Measurements from ENCODE around the gene RNF213. TPM values are rescaled to one million over a fixed set of nuclear protein-coding genes. Genes with fewer than 3 reads are reported as not detected.
"Not testable (repeated sequence)": the region's sequence is repeated elsewhere in the genome, so short reads cannot be mapped to it uniquely, and the experiment has no call there.

Gene RNF213
- polyA plus RNA-seq, 1 of the 3 experiments (the other 2 are of a cell fraction) = 57.5 TPM

- H4K20me1 ChIP-seq (ENCODE audit: insufficient read depth) = peaks cover 9% of the 10 kb centered on the region; the same call in 1 of the 2 replicates
- TF ChIP-seq RFX5 (IDR thresholded peaks at IDR 0.05; ENCODE audit: low read length) (no peak), GABPA (IDR thresholded peaks at IDR 0.05; ENCODE audit: low read depth) (no peak), FOXM1 (IDR thresholded peaks at IDR 0.05; ENCODE audit: low read depth) (no peak), MAX (IDR thresholded peaks at IDR 0.05; ENCODE audit: low read depth) (no peak)
- POLR2A ChIA-PET = no interaction called here
- no peak overlapping the region for H2AFZ ChIP-seq (ENCODE audit: low read depth)
- H3K27me3 ChIP-seq (ENCODE audit: insufficient read depth) = no peaks in the 10 kb centered on the region
- DNase-seq = peak; percentile 37
- no peak overlapping the region for H3K4me3 ChIP-seq (ENCODE audit: low read depth in 2 of 2, low read length in 1 of 2)
- H3K4me1 ChIP-seq (ENCODE audit: control insufficient read depth in 1 of 2, insufficient read depth in 2 of 2, low read depth in 1 of 2, low read length in 1 of 2) = no peaks in the 10 kb centered on the region; a peak in 1 of 4 replicates
- no peaks in the 10 kb centered on the region for H3K9me2 ChIP-seq
- peaks cover 15 to 22% of the 10 kb centered on the region in 2 experiments for H3K36me3 ChIP-seq (replicated peaks in 1 of 2; ENCODE audit: control insufficient read depth in 1 of 2, insufficient read depth in 2 of 2, low read length in 1 of 2)
- CTCF ChIA-PET = interaction anchor here (0.6 to 1.3 kb wide), 3 partner anchors 13 to 1654 kb away, joined by 3 to 5 read pairs (median 4); no protein-coding TSS in a partner anchor
- no peak overlapping the region for H3K9ac ChIP-seq
- H3K27ac ChIP-seq (ENCODE audit: low read depth in 2 of 2, low read length in 1 of 2) = no peak overlapping the region
- H3K4me2 ChIP-seq = no peak overlapping the region
- WGBS (ENCODE audit: low lambda C conversion rate) = 90% methylated on average over 9 of the region's 9 CpGs
- H3K79me2 ChIP-seq (ENCODE audit: insufficient read depth) = peaks cover 7% of the 10 kb centered on the region; the same call in 1 of the 2 replicates
- H3K9me3 ChIP-seq = no peaks in the 10 kb centered on the region
- peaks cover 10% of the 10 kb centered on the region for H3F3A ChIP-seq (replicated peaks; ENCODE audit: insufficient read depth)
Observed at GRCh38 chr17:80274331-80274730, 13.7 kb downstream of the RNF213 start.

DNA sequence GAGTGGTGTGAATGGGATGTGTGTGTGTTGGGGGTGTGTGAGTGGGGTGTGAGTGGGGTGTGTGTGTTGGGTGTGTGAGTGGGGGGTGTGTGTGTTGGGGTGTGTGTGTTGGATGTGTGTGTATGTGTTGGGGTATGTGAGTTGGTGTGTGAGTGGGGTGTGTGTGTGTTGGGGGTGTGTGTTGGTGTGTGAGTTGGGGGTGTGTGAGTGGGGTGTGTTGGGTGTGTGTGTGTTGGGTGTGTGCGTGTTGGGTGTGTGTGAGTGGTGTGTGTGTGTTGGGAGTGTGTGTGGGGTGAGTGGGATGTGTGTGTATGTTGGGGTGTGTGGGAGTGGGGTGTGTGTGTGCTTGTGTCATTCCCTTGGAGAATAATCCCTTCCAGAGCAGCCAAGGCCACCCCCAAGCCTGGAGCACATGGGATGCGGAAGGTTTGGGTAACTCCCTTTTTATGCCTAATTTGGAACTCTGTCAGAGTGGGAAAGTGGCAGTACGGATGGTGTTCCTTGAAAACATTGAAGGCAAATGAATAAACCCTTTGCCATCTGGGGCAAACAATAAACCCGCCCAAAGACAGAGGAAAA lies 14.3 kb downstream of the RNF213 start:
- Histone ChIP-seq H3K79me2 (ENCODE audit: insufficient read depth) (peaks cover 9% of the 10 kb centered on the region; the same call in 1 of the 2 replicates), H3K27me3 (ENCODE audit: insufficient read depth) (no peaks in the 10 kb centered on the region), H3F3A (replicated peaks; ENCODE audit: insufficient read depth) (peaks cover 13% of the 10 kb centered on the region), H4K20me1 (ENCODE audit: insufficient read depth) (peaks cover 12% of the 10 kb centered on the region; the same call in 1 of the 2 replicates), H2AFZ (ENCODE audit: low read depth) (no peak overlapping the region), H3K9me3 (no peaks in the 10 kb centered on the region), H3K9me2 (no peaks in the 10 kb centered on the region), H3K9ac (no peak overlapping the region), H3K4me1 (ENCODE audit: control insufficient read depth in 1 of 2, insufficient read depth in 2 of 2, low read depth in 1 of 2, low read length in 1 of 2) (peaks cover 0 to 2% of the 10 kb centered on the region in 2 experiments; a peak in 1 of 4 replicates), H3K4me3 (ENCODE audit: low read depth in 2 of 2, low read length in 1 of 2) (no peak overlapping the region), H3K27ac (ENCODE audit: low read depth in 2 of 2, low read length in 1 of 2) (no peak overlapping the region), H3K4me2 (no peak overlapping the region), H3K36me3 (replicated peaks in 1 of 2; ENCODE audit: control insufficient read depth in 1 of 2, insufficient read depth in 2 of 2, low read length in 1 of 2) (peaks cover 15 to 18% of the 10 kb centered on the region in 2 experiments)
- CTCF ChIA-PET = interaction anchor here (0.6 kb wide), 1 partner anchor 1653 kb away, joined by 4 read pairs; no protein-coding TSS in a partner anchor
- POLR2A ChIA-PET = no interaction called here
- no peak for DNase-seq
- 97% methylated on average over 4 of the region's 4 CpGs for WGBS (ENCODE audit: low lambda C conversion rate)
- TF ChIP-seq RXRA (IDR thresholded peaks at IDR 0.05; ENCODE audit: borderline replicate concordance, low read depth) = no peak
- no peak for TF ChIP-seq ELF1 (IDR thresholded peaks at IDR 0.05)
- no peak for TF ChIP-seq POLR2AphosphoS5 (IDR thresholded peaks at IDR 0.05; ENCODE audit: low read depth, low read length)
- TF ChIP-seq, protein P1, sequence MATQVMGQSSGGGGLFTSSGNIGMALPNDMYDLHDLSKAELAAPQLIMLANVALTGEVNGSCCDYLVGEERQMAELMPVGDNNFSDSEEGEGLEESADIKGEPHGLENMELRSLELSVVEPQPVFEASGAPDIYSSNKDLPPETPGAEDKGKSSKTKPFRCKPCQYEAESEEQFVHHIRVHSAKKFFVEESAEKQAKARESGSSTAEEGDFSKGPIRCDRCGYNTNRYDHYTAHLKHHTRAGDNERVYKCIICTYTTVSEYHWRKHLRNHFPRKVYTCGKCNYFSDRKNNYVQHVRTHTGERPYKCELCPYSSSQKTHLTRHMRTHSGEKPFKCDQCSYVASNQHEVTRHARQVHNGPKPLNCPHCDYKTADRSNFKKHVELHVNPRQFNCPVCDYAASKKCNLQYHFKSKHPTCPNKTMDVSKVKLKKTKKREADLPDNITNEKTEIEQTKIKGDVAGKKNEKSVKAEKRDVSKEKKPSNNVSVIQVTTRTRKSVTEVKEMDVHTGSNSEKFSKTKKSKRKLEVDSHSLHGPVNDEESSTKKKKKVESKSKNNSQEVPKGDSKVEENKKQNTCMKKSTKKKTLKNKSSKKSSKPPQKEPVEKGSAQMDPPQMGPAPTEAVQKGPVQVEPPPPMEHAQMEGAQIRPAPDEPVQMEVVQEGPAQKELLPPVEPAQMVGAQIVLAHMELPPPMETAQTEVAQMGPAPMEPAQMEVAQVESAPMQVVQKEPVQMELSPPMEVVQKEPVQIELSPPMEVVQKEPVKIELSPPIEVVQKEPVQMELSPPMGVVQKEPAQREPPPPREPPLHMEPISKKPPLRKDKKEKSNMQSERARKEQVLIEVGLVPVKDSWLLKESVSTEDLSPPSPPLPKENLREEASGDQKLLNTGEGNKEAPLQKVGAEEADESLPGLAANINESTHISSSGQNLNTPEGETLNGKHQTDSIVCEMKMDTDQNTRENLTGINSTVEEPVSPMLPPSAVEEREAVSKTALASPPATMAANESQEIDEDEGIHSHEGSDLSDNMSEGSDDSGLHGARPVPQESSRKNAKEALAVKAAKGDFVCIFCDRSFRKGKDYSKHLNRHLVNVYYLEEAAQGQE (IDR thresholded peaks at IDR 0.05; ENCODE audit: low read depth, low read length) = no peak
- TF ChIP-seq YY1 (IDR thresholded peaks at IDR 0.05; ENCODE audit: low read depth) = no peak
- TF ChIP-seq NRF1 (IDR thresholded peaks at IDR 0.05; ENCODE audit: low read depth, low read length) = no peak
- no peak for TF ChIP-seq GABPA (IDR thresholded peaks at IDR 0.05; ENCODE audit: low read depth)
- TF ChIP-seq, protein P2, sequence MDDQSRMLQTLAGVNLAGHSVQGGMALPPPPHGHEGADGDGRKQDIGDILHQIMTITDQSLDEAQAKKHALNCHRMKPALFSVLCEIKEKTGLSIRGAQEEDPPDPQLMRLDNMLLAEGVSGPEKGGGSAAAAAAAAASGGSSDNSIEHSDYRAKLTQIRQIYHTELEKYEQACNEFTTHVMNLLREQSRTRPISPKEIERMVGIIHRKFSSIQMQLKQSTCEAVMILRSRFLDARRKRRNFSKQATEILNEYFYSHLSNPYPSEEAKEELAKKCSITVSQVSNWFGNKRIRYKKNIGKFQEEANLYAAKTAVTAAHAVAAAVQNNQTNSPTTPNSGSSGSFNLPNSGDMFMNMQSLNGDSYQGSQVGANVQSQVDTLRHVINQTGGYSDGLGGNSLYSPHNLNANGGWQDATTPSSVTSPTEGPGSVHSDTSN (IDR thresholded peaks at IDR 0.05) = no peak
- TF ChIP-seq SIN3A (IDR thresholded peaks at IDR 0.05; ENCODE audit: borderline replicate concordance, low read depth, low read length) = no peak
- TF ChIP-seq RFX5 (IDR thresholded peaks at IDR 0.05; ENCODE audit: low read length) = no peak

DNA sequence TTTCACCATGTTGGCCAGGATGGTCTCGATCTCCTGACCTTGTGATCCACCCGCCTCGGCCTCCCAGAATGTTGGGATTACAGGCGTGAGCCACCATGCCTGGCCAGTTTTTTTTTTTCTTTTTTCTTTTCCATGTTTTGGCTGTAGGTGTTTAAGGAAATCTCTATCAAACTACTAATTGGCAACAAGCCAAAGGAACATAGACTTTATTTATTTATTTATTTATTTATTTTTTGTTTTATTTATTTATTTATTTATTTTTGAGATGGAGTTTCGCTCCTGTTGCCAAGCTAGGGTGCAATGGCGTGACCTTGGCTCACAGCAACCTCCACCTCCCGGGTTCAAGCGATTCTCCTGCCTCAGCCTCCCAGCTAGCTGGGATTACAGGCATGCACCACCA lies 15.2 kb downstream of the RNF213 start:
- Histone ChIP-seq H4K20me1 (ENCODE audit: insufficient read depth) (peaks cover 17% of the 10 kb centered on the region; the same call in 1 of the 2 replicates), H3K79me2 (ENCODE audit: insufficient read depth) (peaks cover 13% of the 10 kb centered on the region; the same call in 1 of the 2 replicates), H3F3A (replicated peaks; ENCODE audit: insufficient read depth) (peaks cover 13% of the 10 kb centered on the region), H3K36me3 (replicated peaks in 1 of 2; ENCODE audit: control insufficient read depth in 1 of 2, insufficient read depth in 2 of 2, low read length in 1 of 2) (peaks cover 15 to 22% of the 10 kb centered on the region in 2 experiments)
- 96% methylated on average over 8 of the region's 8 CpGs for WGBS (ENCODE audit: low lambda C conversion rate)
- POLR2A ChIA-PET; H3K4me3 ChIP-seq (ENCODE audit: low read depth in 2 of 2, low read length in 1 of 2); H3K27ac ChIP-seq (ENCODE audit: low read depth in 2 of 2, low read length in 1 of 2); DNase-seq; H3K9me2 ChIP-seq; H2AFZ ChIP-seq (ENCODE audit: low read depth); H3K27me3 ChIP-seq (ENCODE audit: insufficient read depth); H3K4me1 ChIP-seq (ENCODE audit: control insufficient read depth in 1 of 2, insufficient read depth in 2 of 2, low read depth in 1 of 2, low read length in 1 of 2); H3K9me3 ChIP-seq; H3K4me2 ChIP-seq; H3K9ac ChIP-seq: not testable (repeated sequence)
- CTCF ChIA-PET = interaction anchor here (0.6 to 0.7 kb wide), 2 partner anchors 226 to 394 kb away, joined by 3 read pairs; no protein-coding TSS in a partner anchor

Measured in SK-N-SH (cell line).